Measurements from ENCODE around the gene ATXN1.

DNA sequence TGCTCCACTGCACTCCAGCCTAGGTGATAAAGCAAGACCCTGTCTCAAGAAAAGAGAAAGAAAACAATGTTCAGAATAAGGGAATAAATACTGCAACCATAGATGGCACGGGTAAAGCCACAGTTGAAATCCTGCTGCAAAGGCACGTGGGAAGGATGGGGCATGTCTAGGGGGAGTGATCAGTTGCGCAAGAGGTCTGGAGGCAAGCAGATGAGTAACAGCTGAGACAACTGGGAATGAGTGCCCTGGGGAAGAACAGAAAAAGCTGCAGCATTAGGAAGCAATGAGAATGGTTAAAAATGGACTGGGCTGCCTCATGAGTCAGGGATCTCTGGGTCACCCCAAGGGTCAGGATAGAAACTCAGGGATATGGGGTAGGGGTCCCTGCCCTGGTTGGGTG, 426.6 kb downstream of the ATXN1 start:
- TF ChIP-seq, protein P1, sequence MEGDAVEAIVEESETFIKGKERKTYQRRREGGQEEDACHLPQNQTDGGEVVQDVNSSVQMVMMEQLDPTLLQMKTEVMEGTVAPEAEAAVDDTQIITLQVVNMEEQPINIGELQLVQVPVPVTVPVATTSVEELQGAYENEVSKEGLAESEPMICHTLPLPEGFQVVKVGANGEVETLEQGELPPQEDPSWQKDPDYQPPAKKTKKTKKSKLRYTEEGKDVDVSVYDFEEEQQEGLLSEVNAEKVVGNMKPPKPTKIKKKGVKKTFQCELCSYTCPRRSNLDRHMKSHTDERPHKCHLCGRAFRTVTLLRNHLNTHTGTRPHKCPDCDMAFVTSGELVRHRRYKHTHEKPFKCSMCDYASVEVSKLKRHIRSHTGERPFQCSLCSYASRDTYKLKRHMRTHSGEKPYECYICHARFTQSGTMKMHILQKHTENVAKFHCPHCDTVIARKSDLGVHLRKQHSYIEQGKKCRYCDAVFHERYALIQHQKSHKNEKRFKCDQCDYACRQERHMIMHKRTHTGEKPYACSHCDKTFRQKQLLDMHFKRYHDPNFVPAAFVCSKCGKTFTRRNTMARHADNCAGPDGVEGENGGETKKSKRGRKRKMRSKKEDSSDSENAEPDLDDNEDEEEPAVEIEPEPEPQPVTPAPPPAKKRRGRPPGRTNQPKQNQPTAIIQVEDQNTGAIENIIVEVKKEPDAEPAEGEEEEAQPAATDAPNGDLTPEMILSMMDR (IDR thresholded peaks at IDR 0.05) = no peak
- TF ChIP-seq POLR2A (IDR thresholded peaks at IDR 0.05) = no peak

Measured in lower leg skin (tissue), 3 donors.